ENCODE data around the gene FOXL1.

FOXL1 gene

DNA sequence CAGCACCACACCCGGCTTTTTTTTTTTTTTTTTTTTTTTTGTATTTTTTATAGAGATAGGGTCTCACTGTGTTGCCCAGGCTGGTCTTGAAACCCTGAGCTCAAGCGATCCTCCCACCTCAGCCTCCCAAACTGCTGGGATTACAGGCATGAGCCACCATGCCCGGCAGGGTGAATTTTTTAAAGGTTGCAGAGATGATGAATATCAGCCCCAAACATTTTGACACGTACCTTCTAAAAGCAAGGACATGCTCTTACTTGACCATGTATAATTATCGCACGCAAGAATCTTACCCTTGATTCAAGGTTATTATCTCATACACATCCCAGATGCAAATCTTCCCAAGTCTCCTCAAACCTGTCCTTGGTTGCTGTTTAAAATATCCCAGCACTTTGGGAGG lies 16.0 kb upstream of the FOXL1 start:
- Histone ChIP-seq H3K79me2 (ENCODE audit: control insufficient read depth, insufficient read depth, low read length, unreplicated experiment) (peaks cover 19% of the 10 kb centered on the region), H3K27me3 (ENCODE audit: insufficient read depth, low read length) (no peaks in the 10 kb centered on the region), H3K27ac (ENCODE audit: low read depth, low read length) (no peak overlapping the region), H3K4me3 (ENCODE audit: low read depth, low read length) (no peak overlapping the region), H2AFZ (ENCODE audit: low read length, unreplicated experiment) (no peak overlapping the region), H3K4me1 (ENCODE audit: control insufficient read depth, insufficient read depth, low read length, unreplicated experiment) (peaks cover 12% of the 10 kb centered on the region), H3K36me3 (ENCODE audit: insufficient read depth, low read length) (no peaks in the 10 kb centered on the region)

DNA sequence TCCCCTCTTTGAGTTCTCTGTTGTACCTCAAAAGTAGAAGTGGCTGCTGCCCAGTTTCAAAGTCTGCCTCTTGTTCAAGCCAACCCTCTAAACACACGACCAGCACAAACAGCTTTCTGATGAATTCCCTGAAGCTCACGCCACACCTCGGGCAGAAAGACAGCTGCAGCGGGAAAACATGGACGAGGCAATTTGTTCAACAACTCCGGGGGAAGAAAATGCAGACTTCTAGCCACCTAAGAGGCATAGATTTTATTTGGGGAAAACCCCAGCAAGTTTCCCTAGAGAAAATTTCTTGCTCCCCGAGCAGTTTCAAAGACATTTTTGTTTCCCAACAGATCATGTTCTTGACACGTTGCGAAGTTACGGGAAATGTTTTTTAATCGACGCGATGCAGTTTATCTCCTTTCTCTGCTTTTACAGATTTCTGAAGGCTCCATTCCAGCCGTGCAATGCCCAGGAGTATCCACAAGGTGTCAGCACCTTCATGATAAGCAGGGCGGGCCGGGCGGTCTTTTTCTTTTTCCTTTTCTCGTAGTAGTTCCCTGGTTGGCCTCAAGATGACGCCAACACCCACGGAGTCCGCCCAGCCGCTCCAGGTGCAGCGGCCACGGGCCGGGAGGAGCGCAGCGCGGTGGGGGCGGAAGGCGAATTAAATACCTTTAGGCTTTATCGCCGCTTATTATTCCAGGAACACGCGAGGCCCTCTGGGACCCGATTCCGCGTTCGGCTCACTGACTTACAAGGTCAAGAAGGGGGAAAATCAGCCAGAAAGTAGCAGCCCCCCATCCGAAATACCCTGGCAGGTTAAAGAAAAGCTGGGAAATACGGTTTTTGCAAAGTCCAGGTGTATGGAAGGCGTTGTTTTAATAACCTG lies 14.6 kb upstream of the FOXL1 start:
- peak overlapping the region; percentile 68 for H2AFZ ChIP-seq (ENCODE audit: low read length, unreplicated experiment)
- no peaks in the 10 kb centered on the region for H3K27me3 ChIP-seq (ENCODE audit: insufficient read depth, low read length)
- H3K36me3 ChIP-seq (ENCODE audit: insufficient read depth, low read length), result peaks cover 2% of the 10 kb centered on the region; the same call in 1 of the 2 replicates
- peak overlapping the region; percentile 92 for H3K4me3 ChIP-seq (ENCODE audit: low read depth, low read length)
- peaks cover 12% of the 10 kb centered on the region for H3K4me1 ChIP-seq (ENCODE audit: control insufficient read depth, insufficient read depth, low read length, unreplicated experiment)
- H3K79me2 ChIP-seq (ENCODE audit: control insufficient read depth, insufficient read depth, low read length, unreplicated experiment), result peaks cover 33% of the 10 kb centered on the region
- peak overlapping the region; percentile 56 for H3K27ac ChIP-seq (ENCODE audit: low read depth, low read length)

DNA sequence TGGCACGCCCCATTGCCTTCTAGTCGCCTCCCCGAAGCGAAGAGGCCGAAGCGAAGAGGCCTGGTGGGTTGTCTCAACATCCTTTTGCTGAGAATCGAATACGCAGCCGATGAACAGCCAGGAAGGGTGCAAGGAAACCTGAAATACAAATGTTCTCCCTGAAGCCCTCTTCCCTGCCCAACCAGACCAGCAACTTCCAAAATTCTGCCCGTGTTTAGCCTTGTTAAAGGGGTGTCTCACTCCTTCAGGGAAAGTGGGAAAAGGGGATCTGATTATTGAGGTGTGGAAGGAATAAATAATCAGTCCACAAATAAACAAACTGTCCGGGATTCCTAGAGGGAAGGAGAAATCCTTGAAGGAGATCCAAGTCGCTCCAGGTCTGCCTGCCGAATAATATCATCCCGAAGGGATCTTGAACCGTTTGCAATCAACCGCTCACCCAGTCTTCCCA lies 13.1 kb upstream of the FOXL1 start:
- Histone ChIP-seq H3K4me1 (ENCODE audit: control insufficient read depth, insufficient read depth, low read length, unreplicated experiment) (peaks cover 12% of the 10 kb centered on the region), H3K36me3 (ENCODE audit: insufficient read depth, low read length) (peaks cover 14% of the 10 kb centered on the region; the same call in 1 of the 2 replicates), H3K79me2 (ENCODE audit: control insufficient read depth, insufficient read depth, low read length, unreplicated experiment) (peaks cover 48% of the 10 kb centered on the region), H3K27me3 (ENCODE audit: insufficient read depth, low read length) (no peaks in the 10 kb centered on the region), H3K27ac (ENCODE audit: low read depth, low read length) (peak overlapping the region; percentile 49), H3K4me3 (ENCODE audit: low read depth, low read length) (peak overlapping the region; percentile 92), H2AFZ (ENCODE audit: low read length, unreplicated experiment) (no peak overlapping the region)

DNA sequence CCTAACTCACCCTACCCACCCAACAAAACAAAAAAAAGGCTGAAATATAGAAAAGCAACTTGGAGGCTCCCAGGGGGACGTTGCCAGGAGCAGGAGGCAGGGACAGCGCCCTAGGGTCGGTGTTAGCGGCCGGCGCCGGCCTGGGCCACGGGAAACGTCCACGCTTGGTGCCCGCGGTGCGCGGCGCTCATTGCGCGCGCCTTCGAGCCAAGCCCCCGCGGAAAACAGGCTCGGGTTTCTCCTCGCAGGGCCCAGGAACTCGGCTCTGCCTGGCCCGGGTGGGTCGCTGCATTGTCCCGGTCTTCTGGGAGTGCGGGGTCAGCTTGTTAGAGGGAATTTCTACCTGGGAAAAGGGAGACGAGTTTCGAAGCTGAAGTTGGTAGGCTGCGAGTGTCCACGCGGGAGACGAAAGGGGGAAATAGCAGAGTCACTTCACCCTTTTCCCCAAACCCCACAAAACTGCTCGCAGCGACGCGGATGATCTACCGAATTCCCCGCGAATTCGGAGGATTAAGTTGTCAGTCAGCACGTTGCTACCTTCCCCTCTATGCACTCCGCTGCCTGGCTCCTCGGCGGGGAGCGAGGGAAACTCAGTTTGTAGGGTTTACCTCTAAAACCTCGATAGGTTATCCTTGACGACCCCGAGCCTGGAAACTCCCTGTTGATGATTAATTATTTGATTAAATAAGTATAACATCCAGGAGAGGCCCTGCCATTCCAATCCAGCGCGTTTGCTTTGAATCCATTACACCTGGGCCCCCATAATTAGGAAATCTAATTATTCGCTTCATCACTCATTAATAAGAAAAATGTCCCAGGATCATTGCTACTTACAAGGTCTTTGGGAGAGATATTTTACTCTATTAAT lies 12.5 kb upstream of the FOXL1 start:
- Histone ChIP-seq H3K27ac (ENCODE audit: low read depth, low read length) (peak overlapping the region; percentile 49), H3K36me3 (ENCODE audit: insufficient read depth, low read length) (peaks cover 20% of the 10 kb centered on the region; the same call in 1 of the 2 replicates), H3K4me1 (ENCODE audit: control insufficient read depth, insufficient read depth, low read length, unreplicated experiment) (peaks cover 12% of the 10 kb centered on the region), H2AFZ (ENCODE audit: low read length, unreplicated experiment) (no peak overlapping the region), H3K79me2 (ENCODE audit: control insufficient read depth, insufficient read depth, low read length, unreplicated experiment) (peaks cover 54% of the 10 kb centered on the region), H3K4me3 (ENCODE audit: low read depth, low read length) (peak overlapping the region; percentile 92), H3K27me3 (ENCODE audit: insufficient read depth, low read length) (no peaks in the 10 kb centered on the region)

- no peaks in the 10 kb centered on the region for H3K27me3 ChIP-seq (ENCODE audit: insufficient read depth, low read length)
- H2AFZ ChIP-seq (ENCODE audit: low read length, unreplicated experiment), result peak within 1 kb of the TSS; percentile 17
- peak within 1 kb of the TSS; percentile 92 for H3K4me3 ChIP-seq (ENCODE audit: low read depth, low read length)
- H3K4me1 ChIP-seq (ENCODE audit: control insufficient read depth, insufficient read depth, low read length, unreplicated experiment), result peaks cover 17% of the 10 kb centered on the region
- H3K27ac ChIP-seq (ENCODE audit: low read depth, low read length), result peak within 1 kb of the TSS; percentile 83
- H3K36me3 ChIP-seq (ENCODE audit: insufficient read depth, low read length), result peaks cover 27% of the 10 kb centered on the region; the same call in 1 of the 2 replicates
- peaks cover 61% of the 10 kb centered on the region for H3K79me2 ChIP-seq (ENCODE audit: control insufficient read depth, insufficient read depth, low read length, unreplicated experiment)
Measured at GRCh38 chr16:86566601-86566965, 11.8 kb upstream of the FOXL1 start, which contains the start of gene FOXC2. TSS of gene FOXC2 (plus strand) at chr16:86566829. CDS start at chr16:86567336, 507 bp downstream.

GRCh38 chr16:86566966-86567700 lies 11.2 kb upstream of the FOXL1 start:
- Histone ChIP-seq H3K79me2 (ENCODE audit: control insufficient read depth, insufficient read depth, low read length, unreplicated experiment) (peaks cover 67% of the 10 kb centered on the region), H3K27ac (ENCODE audit: low read depth, low read length) (peak overlapping the region; percentile 83), H3K4me1 (ENCODE audit: control insufficient read depth, insufficient read depth, low read length, unreplicated experiment) (peaks cover 22% of the 10 kb centered on the region), H2AFZ (ENCODE audit: low read length, unreplicated experiment) (peak overlapping the region; percentile 17), H3K36me3 (ENCODE audit: insufficient read depth, low read length) (peaks cover 31% of the 10 kb centered on the region; the same call in 1 of the 2 replicates), H3K4me3 (ENCODE audit: low read depth, low read length) (peak overlapping the region; percentile 92), H3K27me3 (ENCODE audit: insufficient read depth, low read length) (no peaks in the 10 kb centered on the region)

DNA sequence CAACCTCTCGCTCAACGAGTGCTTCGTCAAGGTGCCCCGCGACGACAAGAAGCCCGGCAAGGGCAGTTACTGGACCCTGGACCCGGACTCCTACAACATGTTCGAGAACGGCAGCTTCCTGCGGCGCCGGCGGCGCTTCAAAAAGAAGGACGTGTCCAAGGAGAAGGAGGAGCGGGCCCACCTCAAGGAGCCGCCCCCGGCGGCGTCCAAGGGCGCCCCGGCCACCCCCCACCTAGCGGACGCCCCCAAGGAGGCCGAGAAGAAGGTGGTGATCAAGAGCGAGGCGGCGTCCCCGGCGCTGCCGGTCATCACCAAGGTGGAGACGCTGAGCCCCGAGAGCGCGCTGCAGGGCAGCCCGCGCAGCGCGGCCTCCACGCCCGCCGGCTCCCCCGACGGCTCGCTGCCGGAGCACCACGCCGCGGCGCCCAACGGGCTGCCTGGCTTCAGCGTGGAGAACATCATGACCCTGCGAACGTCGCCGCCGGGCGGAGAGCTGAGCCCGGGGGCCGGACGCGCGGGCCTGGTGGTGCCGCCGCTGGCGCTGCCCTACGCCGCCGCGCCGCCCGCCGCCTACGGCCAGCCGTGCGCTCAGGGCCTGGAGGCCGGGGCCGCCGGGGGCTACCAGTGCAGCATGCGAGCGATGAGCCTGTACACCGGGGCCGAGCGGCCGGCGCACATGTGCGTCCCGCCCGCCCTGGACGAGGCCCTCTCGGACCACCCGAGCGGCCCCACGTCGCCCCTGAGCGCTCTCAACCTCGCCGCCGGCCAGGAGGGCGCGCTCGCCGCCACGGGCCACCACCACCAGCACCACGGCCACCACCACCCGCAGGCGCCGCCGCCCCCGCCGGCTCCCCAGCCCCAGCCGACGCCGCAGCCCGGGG lies 10.4 kb upstream of the FOXL1 start:
- H3K27ac ChIP-seq (ENCODE audit: low read depth, low read length), result peak overlapping the region; percentile 83
- peaks cover 31% of the 10 kb centered on the region; the same call in 1 of the 2 replicates for H3K36me3 ChIP-seq (ENCODE audit: insufficient read depth, low read length)
- H2AFZ ChIP-seq (ENCODE audit: low read length, unreplicated experiment), result no peak overlapping the region
- peak overlapping the region; percentile 92 for H3K4me3 ChIP-seq (ENCODE audit: low read depth, low read length)
- no peaks in the 10 kb centered on the region for H3K27me3 ChIP-seq (ENCODE audit: insufficient read depth, low read length)
- H3K4me1 ChIP-seq (ENCODE audit: control insufficient read depth, insufficient read depth, low read length, unreplicated experiment), result peaks cover 30% of the 10 kb centered on the region
- H3K79me2 ChIP-seq (ENCODE audit: control insufficient read depth, insufficient read depth, low read length, unreplicated experiment), result peaks cover 75% of the 10 kb centered on the region

DNA sequence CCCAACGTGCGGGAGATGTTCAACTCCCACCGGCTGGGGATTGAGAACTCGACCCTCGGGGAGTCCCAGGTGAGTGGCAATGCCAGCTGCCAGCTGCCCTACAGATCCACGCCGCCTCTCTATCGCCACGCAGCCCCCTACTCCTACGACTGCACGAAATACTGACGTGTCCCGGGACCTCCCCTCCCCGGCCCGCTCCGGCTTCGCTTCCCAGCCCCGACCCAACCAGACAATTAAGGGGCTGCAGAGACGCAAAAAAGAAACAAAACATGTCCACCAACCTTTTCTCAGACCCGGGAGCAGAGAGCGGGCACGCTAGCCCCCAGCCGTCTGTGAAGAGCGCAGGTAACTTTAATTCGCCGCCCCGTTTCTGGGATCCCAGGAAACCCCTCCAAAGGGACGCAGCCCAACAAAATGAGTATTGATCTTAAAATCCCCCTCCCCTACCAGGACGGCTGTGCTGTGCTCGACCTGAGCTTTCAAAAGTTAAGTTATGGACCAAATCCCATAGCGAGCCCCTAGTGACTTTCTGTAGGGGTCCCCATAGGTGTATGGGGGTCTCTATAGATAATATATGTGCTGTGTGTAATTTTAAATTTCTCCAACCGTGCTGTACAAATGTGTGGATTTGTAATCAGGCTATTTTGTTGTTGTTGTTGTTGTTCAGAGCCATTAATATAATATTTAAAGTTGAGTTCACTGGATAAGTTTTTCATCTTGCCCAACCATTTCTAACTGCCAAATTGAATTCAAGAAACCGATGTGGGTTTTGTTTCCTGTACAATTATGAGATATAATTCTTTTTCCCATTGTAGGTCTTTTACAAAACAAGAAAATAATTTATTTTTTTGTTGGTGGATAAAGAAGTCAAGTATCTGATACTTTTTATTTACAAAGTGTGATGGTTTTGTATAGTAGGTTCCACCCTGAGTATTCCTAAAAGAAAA lies 9.4 kb upstream of the FOXL1 start:
- peaks cover 31% of the 10 kb centered on the region; the same call in 1 of the 2 replicates for H3K36me3 ChIP-seq (ENCODE audit: insufficient read depth, low read length)
- H3K27me3 ChIP-seq (ENCODE audit: insufficient read depth, low read length), result no peaks in the 10 kb centered on the region
- peaks cover 31% of the 10 kb centered on the region for H3K4me1 ChIP-seq (ENCODE audit: control insufficient read depth, insufficient read depth, low read length, unreplicated experiment)
- peak overlapping the region; percentile 83 for H3K27ac ChIP-seq (ENCODE audit: low read depth, low read length)
- H3K4me3 ChIP-seq (ENCODE audit: low read depth, low read length), result peak overlapping the region; percentile 92
- H3K79me2 ChIP-seq (ENCODE audit: control insufficient read depth, insufficient read depth, low read length, unreplicated experiment), result peaks cover 85% of the 10 kb centered on the region
- no peak overlapping the region for H2AFZ ChIP-seq (ENCODE audit: low read length, unreplicated experiment)

Measured in ACC112 (cell line).